ENCODE results near the gene RHOBTB3.

DNA sequence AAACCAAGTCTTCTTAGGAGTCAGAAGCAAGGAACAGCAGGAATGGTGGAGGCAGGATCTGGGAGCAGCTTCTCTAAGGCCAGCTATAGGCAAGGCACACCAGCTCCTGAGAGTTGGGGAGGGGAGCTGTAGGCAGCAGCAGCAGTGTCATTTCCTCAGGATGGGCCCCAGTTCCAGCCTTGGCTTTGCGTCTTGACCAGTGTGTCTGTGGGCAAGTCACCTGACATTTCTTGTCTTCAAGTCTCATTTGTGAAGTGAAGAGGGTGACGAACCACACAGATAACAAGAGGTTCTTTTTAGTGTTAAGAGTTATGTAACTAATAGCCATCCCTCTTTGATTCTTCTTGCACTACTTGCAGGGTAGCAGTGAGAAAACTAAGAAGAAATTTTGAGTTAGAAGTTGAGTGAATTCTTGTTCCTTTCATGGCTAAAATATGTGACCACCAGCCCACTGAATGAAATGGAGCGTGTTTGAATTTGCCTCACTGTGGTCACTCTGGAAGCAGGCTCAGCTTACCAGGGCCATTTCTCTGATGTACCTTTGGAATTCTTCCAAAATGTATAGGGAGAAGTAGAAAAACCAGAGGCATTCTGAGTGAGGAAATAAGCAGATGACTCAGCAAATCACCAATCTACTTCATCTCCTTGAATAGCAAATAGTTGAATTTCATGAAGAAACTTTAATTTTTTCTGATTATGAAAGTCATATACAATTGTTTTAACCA, 42.4 kb downstream of the RHOBTB3 start:
- TF ChIP-seq POLR2AphosphoS5 (IDR thresholded peaks at IDR 0.05) (no peak), POLR2A (IDR thresholded peaks at IDR 0.05) (no peak)
- TF ChIP-seq, protein P1, sequence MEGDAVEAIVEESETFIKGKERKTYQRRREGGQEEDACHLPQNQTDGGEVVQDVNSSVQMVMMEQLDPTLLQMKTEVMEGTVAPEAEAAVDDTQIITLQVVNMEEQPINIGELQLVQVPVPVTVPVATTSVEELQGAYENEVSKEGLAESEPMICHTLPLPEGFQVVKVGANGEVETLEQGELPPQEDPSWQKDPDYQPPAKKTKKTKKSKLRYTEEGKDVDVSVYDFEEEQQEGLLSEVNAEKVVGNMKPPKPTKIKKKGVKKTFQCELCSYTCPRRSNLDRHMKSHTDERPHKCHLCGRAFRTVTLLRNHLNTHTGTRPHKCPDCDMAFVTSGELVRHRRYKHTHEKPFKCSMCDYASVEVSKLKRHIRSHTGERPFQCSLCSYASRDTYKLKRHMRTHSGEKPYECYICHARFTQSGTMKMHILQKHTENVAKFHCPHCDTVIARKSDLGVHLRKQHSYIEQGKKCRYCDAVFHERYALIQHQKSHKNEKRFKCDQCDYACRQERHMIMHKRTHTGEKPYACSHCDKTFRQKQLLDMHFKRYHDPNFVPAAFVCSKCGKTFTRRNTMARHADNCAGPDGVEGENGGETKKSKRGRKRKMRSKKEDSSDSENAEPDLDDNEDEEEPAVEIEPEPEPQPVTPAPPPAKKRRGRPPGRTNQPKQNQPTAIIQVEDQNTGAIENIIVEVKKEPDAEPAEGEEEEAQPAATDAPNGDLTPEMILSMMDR (IDR thresholded peaks at IDR 0.05): no peak

Measured in prostate gland (tissue), 2 donors.